Coronary artery (tissue), 2 donors: ENCODE results near the gene C3orf20.
A peak's percentile ranks its signal among the peaks of the same experiment; 100 is the strongest.

ENCODE experiments used
- DNase-seq: peaks from one replicate; pipeline ENCODE4 v3.0.0-alpha.2; 2017; ENCODE audit warnings: low spot score
- H3K27ac ChIP-seq, 2 donors: fragments of 200-600 bp; sonication (generic); one replicate each; pipeline ENCODE4 v1.5.1; 2016 to 2019
- H3K4me3 ChIP-seq: fragments of 200-600 bp; sonication (generic); 2 replicates; pipeline ENCODE4 v1.5.1; 2016; ENCODE audit warnings: mild to moderate bottlenecking, moderate library complexity
- TF ChIP-seq, protein P1 (sequence below): fragments of 200-600 bp; sonication (generic); IDR thresholded peaks from one replicate; pipeline ENCODE4 v1.5.1; 2019; ENCODE audit warnings: antibody characterized with exemption

Gene C3orf20

DNA sequence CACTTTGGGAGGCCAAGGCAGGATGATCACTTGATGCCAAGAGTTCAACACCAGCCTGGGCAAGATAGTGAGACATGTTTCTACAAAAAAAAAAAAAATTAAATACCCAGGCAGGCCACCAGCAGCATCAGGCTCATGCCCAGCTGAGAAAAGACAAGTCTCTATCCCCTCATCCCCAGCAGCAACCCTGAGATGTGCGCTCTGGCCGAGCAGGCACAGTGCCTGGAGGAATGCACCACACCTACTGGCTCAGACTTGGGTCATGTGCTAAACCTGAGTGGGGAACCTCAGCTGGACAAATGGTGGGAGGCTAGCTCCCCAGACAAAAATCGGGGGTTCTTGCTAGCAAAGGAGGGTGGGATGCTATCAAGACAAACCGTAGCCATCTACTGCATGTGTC lies 33.6 kb upstream of the C3orf20 start:
- no peak for DNase-seq
- Histone ChIP-seq H3K4me3 (no peak overlapping the region), H3K27ac (no peak overlapping the region)
- TF ChIP-seq, protein P1, sequence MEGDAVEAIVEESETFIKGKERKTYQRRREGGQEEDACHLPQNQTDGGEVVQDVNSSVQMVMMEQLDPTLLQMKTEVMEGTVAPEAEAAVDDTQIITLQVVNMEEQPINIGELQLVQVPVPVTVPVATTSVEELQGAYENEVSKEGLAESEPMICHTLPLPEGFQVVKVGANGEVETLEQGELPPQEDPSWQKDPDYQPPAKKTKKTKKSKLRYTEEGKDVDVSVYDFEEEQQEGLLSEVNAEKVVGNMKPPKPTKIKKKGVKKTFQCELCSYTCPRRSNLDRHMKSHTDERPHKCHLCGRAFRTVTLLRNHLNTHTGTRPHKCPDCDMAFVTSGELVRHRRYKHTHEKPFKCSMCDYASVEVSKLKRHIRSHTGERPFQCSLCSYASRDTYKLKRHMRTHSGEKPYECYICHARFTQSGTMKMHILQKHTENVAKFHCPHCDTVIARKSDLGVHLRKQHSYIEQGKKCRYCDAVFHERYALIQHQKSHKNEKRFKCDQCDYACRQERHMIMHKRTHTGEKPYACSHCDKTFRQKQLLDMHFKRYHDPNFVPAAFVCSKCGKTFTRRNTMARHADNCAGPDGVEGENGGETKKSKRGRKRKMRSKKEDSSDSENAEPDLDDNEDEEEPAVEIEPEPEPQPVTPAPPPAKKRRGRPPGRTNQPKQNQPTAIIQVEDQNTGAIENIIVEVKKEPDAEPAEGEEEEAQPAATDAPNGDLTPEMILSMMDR, result no peak

DNA sequence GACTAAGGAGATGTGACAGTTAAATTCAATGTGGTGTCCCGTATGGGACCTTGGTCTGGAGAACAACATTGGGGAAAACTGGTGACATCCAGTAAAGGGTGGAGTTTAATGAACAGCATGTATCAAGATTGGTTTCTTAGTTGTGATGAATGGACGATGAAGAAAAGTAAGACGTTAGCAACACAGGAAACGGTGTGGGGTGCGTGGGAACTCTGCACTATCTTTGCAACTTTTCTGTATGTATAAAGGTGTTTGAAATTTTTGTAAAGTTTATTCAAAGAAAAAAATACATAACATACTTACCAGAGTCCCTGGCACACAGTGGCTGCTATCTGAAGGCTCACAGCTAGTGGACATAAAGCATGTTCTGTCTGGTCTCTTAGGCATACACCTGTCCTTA lies 29.5 kb upstream of the C3orf20 start:
- DNase-seq, result no peak
- TF ChIP-seq, protein P1, result no peak
- Histone ChIP-seq H3K27ac (no peak overlapping the region), H3K4me3 (no peak overlapping the region)

DNA sequence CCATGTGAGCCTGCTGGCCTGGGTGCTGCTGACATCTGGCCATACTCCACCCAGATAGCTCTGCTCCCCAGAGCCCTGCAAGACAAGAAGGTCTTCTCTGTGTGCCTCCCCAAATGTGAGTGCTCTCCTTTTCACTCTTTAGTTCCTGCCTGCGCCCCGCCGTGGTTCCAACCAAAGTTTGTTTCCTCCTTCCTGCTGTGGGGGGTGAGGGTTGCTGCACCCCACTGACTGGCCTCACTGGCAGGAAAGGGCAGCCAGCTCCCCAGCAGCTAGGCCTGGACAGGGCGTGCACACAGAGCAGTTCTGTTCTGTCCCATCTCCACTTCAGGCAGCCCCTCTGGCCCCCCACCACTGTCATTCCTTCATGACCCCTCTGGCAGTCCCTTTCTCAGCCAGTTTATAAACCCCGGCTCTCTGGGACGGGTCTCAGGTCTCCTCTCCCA lies 28.8 kb upstream of the C3orf20 start:
- Histone ChIP-seq H3K4me3 (no peak overlapping the region), H3K27ac (no peak overlapping the region)
- no peak for DNase-seq
- TF ChIP-seq, protein P1, result no peak

DNA sequence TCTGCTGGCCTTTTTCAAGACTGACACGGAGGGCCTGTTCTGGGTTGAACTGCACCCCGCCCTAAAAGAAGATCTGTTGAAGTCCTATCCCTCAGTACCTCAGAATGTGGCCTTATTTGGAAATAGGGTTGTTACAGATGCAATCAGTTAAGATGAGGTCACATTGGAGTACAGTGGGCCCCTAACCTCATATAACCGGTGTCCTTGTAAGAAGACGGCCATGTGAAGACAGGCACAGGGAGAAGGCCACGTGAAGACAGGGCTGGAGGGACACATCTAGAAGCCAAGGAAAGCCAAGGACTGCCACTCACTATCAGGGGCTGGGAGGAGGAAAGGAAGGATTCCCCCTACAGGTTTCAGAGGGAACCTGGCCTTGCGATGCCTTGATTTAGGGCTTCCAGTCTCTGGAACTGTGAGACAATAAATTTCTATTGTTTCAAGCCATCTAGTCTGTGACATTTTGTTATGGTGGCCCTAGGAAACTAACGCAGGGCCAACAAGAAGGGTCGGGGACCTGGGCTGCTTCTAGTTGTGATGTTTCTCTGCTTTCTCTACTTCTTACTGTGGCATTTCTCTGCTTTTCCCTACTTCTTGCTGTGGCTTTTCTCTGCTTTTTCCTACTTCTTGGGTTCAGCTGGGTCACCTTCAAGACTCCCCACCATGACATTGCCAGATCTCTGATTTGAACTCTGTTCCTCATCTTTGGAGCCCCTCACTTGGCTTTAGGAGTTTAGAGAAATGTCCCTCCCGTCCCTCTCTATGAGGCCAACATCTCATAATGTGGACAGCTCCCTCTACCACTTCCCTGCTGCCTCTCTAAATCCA lies 28.1 kb upstream of the C3orf20 start:
- TF ChIP-seq, protein P1, result no peak
- no peak overlapping the region for H3K27ac ChIP-seq
- H3K4me3 ChIP-seq, result no peak overlapping the region
- DNase-seq, result no peak

DNA sequence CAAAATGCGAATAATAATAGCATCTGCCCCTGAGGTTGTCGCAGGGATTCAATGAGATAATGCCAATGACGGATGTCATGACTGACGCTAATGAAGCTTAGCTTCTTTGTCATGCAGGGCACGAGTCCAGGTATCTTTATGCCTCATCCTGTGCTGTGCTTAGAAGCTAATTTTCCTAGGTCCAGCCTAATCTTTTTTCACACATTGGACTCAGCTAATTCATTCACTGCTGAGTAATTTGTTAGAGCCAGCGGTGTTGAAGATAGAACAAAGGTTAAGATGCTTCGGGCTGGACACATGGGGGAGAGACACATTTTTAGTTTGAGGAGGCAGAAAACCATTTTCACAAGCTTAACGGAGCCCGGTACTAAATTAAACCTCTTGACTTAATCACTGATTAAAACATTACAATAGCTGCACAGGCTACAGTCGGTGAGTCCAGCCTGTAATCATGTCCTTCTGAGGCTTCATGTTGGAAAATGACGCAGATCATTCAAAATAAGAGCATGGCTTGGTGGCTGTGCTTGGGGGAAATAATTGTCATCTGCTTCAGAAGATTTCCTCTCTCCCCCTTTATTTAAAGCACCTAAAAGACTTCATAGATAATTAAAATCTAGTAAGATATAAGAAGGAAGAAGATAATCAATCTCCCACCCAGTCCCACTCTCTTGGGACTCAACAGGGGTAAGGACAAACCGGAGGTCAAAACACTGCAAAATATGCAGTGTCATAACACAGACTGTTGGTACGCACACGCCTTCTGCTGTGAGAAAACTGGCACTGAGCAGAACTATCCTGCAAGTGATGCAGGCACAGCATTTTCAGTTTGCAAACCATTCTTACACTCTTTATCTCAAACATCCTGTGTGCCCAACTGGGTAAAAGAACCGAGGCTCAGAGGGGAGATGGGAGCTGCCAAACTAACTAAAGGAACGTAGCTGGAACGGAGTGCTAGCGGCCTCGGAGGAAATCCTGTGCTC lies 26.7 kb upstream of the C3orf20 start:
- H3K27ac ChIP-seq, result peak overlapping the region in 1 of 2 donors; percentile 22
- no peak for DNase-seq

DNA sequence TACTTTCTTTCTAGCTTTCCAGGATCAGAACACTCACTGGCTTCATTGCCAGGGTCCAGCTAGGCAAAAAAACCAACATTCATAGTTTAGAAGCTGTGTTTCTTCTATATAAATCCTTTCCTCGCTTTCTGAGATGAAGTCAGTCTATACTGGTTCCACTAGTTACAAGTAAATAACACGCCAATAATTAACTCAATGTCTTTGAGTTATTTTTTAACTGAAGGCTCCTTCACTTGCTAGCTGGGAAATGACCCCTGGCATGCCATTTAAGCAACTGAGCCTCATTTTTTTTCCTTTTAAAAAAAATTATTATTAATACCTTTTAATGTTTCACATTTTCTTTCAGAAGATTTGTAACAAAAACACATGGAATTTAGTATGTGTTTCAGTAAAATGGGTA lies 25.5 kb upstream of the C3orf20 start:
- DNase-seq, result no peak
- H3K4me3 ChIP-seq, result no peak overlapping the region
- H3K27ac ChIP-seq, result no peak overlapping the region
- TF ChIP-seq, protein P1, result no peak

More for the DNA sequence above, 26.7 kb upstream of the C3orf20 start:
- TF ChIP-seq, protein P1, result no peak
- H3K4me3 ChIP-seq, result no peak overlapping the region
